CD4-positive, alpha-beta T cell treated with Interferon alpha-2 for 1 hour (primary cell): ENCODE measurements around the gene MUC5B.
"Not testable (repeated sequence)": the region's sequence is repeated elsewhere in the genome, so short reads cannot be mapped to it uniquely, and the experiment has no call there.

Experiments
- DNase-seq, 2 donors: peaks; one replicate each; pipeline ENCODE4 v3.0.0-alpha.2; 2020 to 2022

MUC5B gene

GRCh38 chr11:1234771-1235305 lies 12.0 kb downstream of the MUC5B start:
- DNase-seq = no peak

GRCh38 chr11:1235306-1235900 lies 12.5 kb downstream of the MUC5B start:
- DNase-seq = no peak

- no peak for DNase-seq
Measured at GRCh38 chr11:1235901-1236315, 13.0 kb downstream of the MUC5B start.

GRCh38 chr11:1236316-1237127 lies 13.7 kb downstream of the MUC5B start:
- no peak for DNase-seq

- no peak for DNase-seq
Measured at GRCh38 chr11:1237128-1237580, 14.3 kb downstream of the MUC5B start.

- DNase-seq = no peak
Measured at GRCh38 chr11:1237851-1238250, 15.0 kb downstream of the MUC5B start.

GRCh38 chr11:1238767-1239595 lies 16.1 kb downstream of the MUC5B start:
- no peak for DNase-seq

GRCh38 chr11:1239596-1240205 lies 16.8 kb downstream of the MUC5B start:
- no peak for DNase-seq

GRCh38 chr11:1240771-1241170 lies 17.9 kb downstream of the MUC5B start:
- DNase-seq = no peak

GRCh38 chr11:1241706-1242105 lies 18.8 kb downstream of the MUC5B start:
- DNase-seq = no peak

GRCh38 chr11:1242289-1242688 lies 19.4 kb downstream of the MUC5B start:
- DNase-seq = no peak

GRCh38 chr11:1242751-1243150 lies 19.9 kb downstream of the MUC5B start:
- not testable (repeated sequence) for DNase-seq

GRCh38 chr11:1243521-1243920 lies 20.7 kb downstream of the MUC5B start:
- not testable (repeated sequence) for DNase-seq

- not testable (repeated sequence) for DNase-seq
Measured at GRCh38 chr11:1244557-1244956, 21.7 kb downstream of the MUC5B start.

- DNase-seq = not testable (repeated sequence)
Measured at GRCh38 chr11:1245717-1246116, 22.9 kb downstream of the MUC5B start.

- not testable (repeated sequence) for DNase-seq
Measured at GRCh38 chr11:1246301-1246700, 23.4 kb downstream of the MUC5B start.

GRCh38 chr11:1247026-1247425 lies 24.2 kb downstream of the MUC5B start:
- not testable (repeated sequence) for DNase-seq

GRCh38 chr11:1248951-1249350 lies 26.1 kb downstream of the MUC5B start:
- DNase-seq = not testable (repeated sequence)

GRCh38 chr11:1250411-1250810 lies 27.5 kb downstream of the MUC5B start:
- DNase-seq = not testable (repeated sequence)

GRCh38 chr11:1251236-1251770 lies 28.4 kb downstream of the MUC5B start:
- DNase-seq = no peak

- DNase-seq = no peak
Measured at GRCh38 chr11:1252371-1253102, 29.7 kb downstream of the MUC5B start.

- no peak for DNase-seq
Measured at GRCh38 chr11:1253103-1253485, 30.2 kb downstream of the MUC5B start.
